Limb (tissue), 2 donors: ENCODE measurements around the gene IFNA2.
"Not testable (repeated sequence)": the region's sequence is repeated elsewhere in the genome, so short reads cannot be mapped to it uniquely, and the experiment has no call there.

ENCODE experiments used
- DNase-seq, 2 donors: peaks; one replicate each; pipeline ENCODE4 v3.0.0-alpha.2; 2016; ENCODE audit errors: extremely low spot score in 2 of 2

The IFNA2 gene

GRCh38 chr9:21381448-21382339 is 3.5 kb downstream of the IFNA2 start:
- DNase-seq, result no peak

GRCh38 chr9:21371467-21371866 is 13.7 kb downstream of the IFNA2 start:
- not testable (repeated sequence) for DNase-seq

GRCh38 chr9:21367957-21368356 is 17.2 kb downstream of the IFNA2 start, which contains the start of gene IFNA13:
TSS of gene IFNA13 (minus strand) at chr9:21368057. CDS start at chr9:21368010, 47 bp downstream.
- DNase-seq, result no peak

GRCh38 chr9:21367169-21367568 is 18.0 kb downstream of the IFNA2 start:
- not testable (repeated sequence) for DNase-seq

GRCh38 chr9:21362287-21362686 is 22.9 kb downstream of the IFNA2 start:
- DNase-seq, result no peak

GRCh38 chr9:21357479-21358460 is 27.4 kb downstream of the IFNA2 start:
- DNase-seq, result no peak

- no peak for DNase-seq
Measured at GRCh38 chr9:21350787-21351186, 34.4 kb downstream of the IFNA2 start, which contains the start of gene IFNA6. TSS of gene IFNA6 (minus strand) at chr9:21350887. CDS start at chr9:21350887, 0 bp downstream.

- no peak for DNase-seq
Measured at GRCh38 chr9:21348430-21348970, 36.7 kb downstream of the IFNA2 start.

- DNase-seq, result no peak
Measured at GRCh38 chr9:21340735-21341134, 44.5 kb downstream of the IFNA2 start.

- no peak for DNase-seq
Measured at GRCh38 chr9:21336457-21336856, 48.7 kb downstream of the IFNA2 start.

- peak; percentile 92 to 96 for DNase-seq
Measured at GRCh38 chr9:21334701-21335632, 50.2 kb downstream of the IFNA2 start, which contains the start of gene KLHL9. TSS of gene KLHL9 (minus strand) at chr9:21335404. CDS start at chr9:21334859, 545 bp downstream.
